SU-DHL-6 (cell line): ENCODE measurements around the gene PPP1R13B.
"Not testable (repeated sequence)": the region's sequence is repeated elsewhere in the genome, so short reads cannot be mapped to it uniquely, and the experiment has no call there.

Source experiments
- H2AFZ ChIP-seq: fragments of 200-600 bp; sonication (generic); 2 replicates; pipeline ENCODE4 v1.6.1; 2014; ENCODE audit warnings: low read depth, mild to moderate bottlenecking, moderate library complexity, mixed read lengths, antibody characterized with exemption, low read length; ENCODE audit not compliant: severe bottlenecking
- H3F3A ChIP-seq: fragments of 200-600 bp; shearing (Covaris generic); 2 replicates; pipeline ENCODE4 v1.6.0; 2016; ENCODE audit warnings: antibody characterized with exemption, mild to moderate bottlenecking; ENCODE audit not compliant: insufficient read depth
- H3K27ac ChIP-seq: fragments of 200-600 bp; sonication (generic); 2 replicates; pipeline ENCODE4 v1.5.1; 2016; ENCODE audit warnings: low read depth, mild to moderate bottlenecking, low read length, moderate library complexity, mixed read lengths
- H3K27me3 ChIP-seq: fragments of 200-600 bp; sonication (generic), shearing (Covaris generic); 2 replicates; pipeline ENCODE4 v1.6.0; 2014; ENCODE audit warnings: mild to moderate bottlenecking, low read length
- H3K36me3 ChIP-seq: fragments of 200-600 bp; sonication (generic); 2 replicates; pipeline ENCODE4 v1.6.1; 2014; ENCODE audit warnings: mild to moderate bottlenecking, low read length, mixed read lengths
- H3K4me2 ChIP-seq: fragments of 300-600, 200-600 bp; shearing (Covaris generic), sonication (generic); 2 replicates; pipeline ENCODE4 v1.6.0; 2014; ENCODE audit warnings: low read length, low read depth, mild to moderate bottlenecking; ENCODE audit not compliant: poor library complexity, severe bottlenecking
- H3K4me3 ChIP-seq: fragments of 200-600 bp; sonication (generic); 2 replicates; pipeline ENCODE4 v1.5.1; 2014; ENCODE audit warnings: antibody characterized with exemption, low read length, mild to moderate bottlenecking, mixed read lengths; ENCODE audit not compliant: insufficient read depth, poor library complexity, severe bottlenecking
- H3K79me2 ChIP-seq: fragments of 200-600 bp; sonication (generic); 2 replicates; pipeline ENCODE4 v1.6.1; 2014; ENCODE audit warnings: mild to moderate bottlenecking, low read length, moderate library complexity; ENCODE audit not compliant: insufficient read depth
- H3K9ac ChIP-seq: fragments of 200-600 bp; sonication (generic); 2 replicates; pipeline ENCODE4 v1.7.0; 2014; ENCODE audit warnings: mild to moderate bottlenecking, low read length
- H3K9me2 ChIP-seq: fragments of 200-600 bp; sonication (generic); replicated peaks from 2 replicates; pipeline ENCODE4 v1.6.1; 2014; ENCODE audit warnings: low read length; ENCODE audit not compliant: insufficient read depth
- H3K9me3 ChIP-seq: fragments of 200-600 bp; sonication (generic); 2 replicates; pipeline ENCODE4 v1.6.1; 2014; ENCODE audit warnings: low read length, mixed read lengths; ENCODE audit not compliant: insufficient read depth
- H4K20me1 ChIP-seq: fragments of 200-600 bp; sonication (generic); 2 replicates; pipeline ENCODE4 v1.6.1; 2014; ENCODE audit warnings: low read depth, mild to moderate bottlenecking, antibody characterized with exemption, low read length, moderate library complexity, mixed read lengths
- CTCF ChIP-seq: fragments of 200-600 bp; sonication (generic); IDR thresholded peaks from one replicate; pipeline ENCODE4 v1.5.1; 2017; ENCODE audit warnings: antibody characterized with exemption, mild to moderate bottlenecking, low read length, moderate library complexity; ENCODE audit not compliant: insufficient read depth, poor library complexity, severe bottlenecking
- EZH2phosphoT487 ChIP-seq: fragments of 200-600 bp; sonication (generic), shearing (Covaris generic); conservative IDR thresholded peaks from 2 replicates; pipeline ENCODE4 v1.6.1; 2018; ENCODE audit warnings: mild to moderate bottlenecking, antibody characterized with exemption, low read length, moderate library complexity, mixed read lengths

PPP1R13B gene

GRCh38 chr14:103845327-103845726 lies 2.0 kb downstream of the PPP1R13B start:
- H3K4me2 ChIP-seq, result no peak overlapping the region
- TF ChIP-seq CTCF (no peak), EZH2phosphoT487 (no peak)
- H3K79me2 ChIP-seq, result no peaks in the 10 kb centered on the region
- no peaks in the 10 kb centered on the region for H3K36me3 ChIP-seq
- H3K27ac ChIP-seq, result no peak overlapping the region
- no peaks in the 10 kb centered on the region for H3K9me2 ChIP-seq
- 0 out of 2 replicates have a peak, but pooled peaks cover 10% of the 10 kb centered on the region for H3F3A ChIP-seq
- no peak overlapping the region for H2AFZ ChIP-seq
- H3K9ac ChIP-seq, result no peak overlapping the region
- H3K27me3 ChIP-seq, result no peaks in the 10 kb centered on the region
- no peaks in the 10 kb centered on the region for H4K20me1 ChIP-seq
- H3K4me3 ChIP-seq, result no peak overlapping the region
- no peaks in the 10 kb centered on the region for H3K9me3 ChIP-seq

GRCh38 chr14:103841265-103841664 lies 6.1 kb downstream of the PPP1R13B start:
- H3K4me3 ChIP-seq, H3K9me3 ChIP-seq, H3K79me2 ChIP-seq, H3K9ac ChIP-seq, H3K4me2 ChIP-seq, H3K27ac ChIP-seq, H3K27me3 ChIP-seq, H3F3A ChIP-seq, H3K9me2 ChIP-seq, H2AFZ ChIP-seq, H3K36me3 ChIP-seq, H4K20me1 ChIP-seq: not testable (repeated sequence)

- TF ChIP-seq CTCF (no peak), EZH2phosphoT487 (no peak)
- H4K20me1 ChIP-seq, result peaks cover 10% of the 10 kb centered on the region; the same call in 1 of the 2 replicates
- no peak overlapping the region for H3K4me2 ChIP-seq
- H3K9me2 ChIP-seq, result no peaks in the 10 kb centered on the region
- H2AFZ ChIP-seq, result no peak overlapping the region
- H3K9me3 ChIP-seq, result no peaks in the 10 kb centered on the region
- no peaks in the 10 kb centered on the region for H3F3A ChIP-seq
- H3K27ac ChIP-seq, result no peak overlapping the region
- no peak overlapping the region for H3K9ac ChIP-seq
- no peaks in the 10 kb centered on the region for H3K27me3 ChIP-seq
- H3K36me3 ChIP-seq, result no peaks in the 10 kb centered on the region
- H3K79me2 ChIP-seq, result no peaks in the 10 kb centered on the region
- no peak overlapping the region for H3K4me3 ChIP-seq
Observed at GRCh38 chr14:103840014-103840413, 7.4 kb downstream of the PPP1R13B start.

GRCh38 chr14:103839579-103839978 lies 7.8 kb downstream of the PPP1R13B start:
- Histone ChIP-seq H3K27ac (no peak overlapping the region), H3K4me2 (no peak overlapping the region), H3K79me2 (no peaks in the 10 kb centered on the region), H3K4me3 (no peak overlapping the region), H3K9me3 (no peaks in the 10 kb centered on the region), H2AFZ (no peak overlapping the region), H3K36me3 (no peaks in the 10 kb centered on the region), H3K27me3 (no peaks in the 10 kb centered on the region), H3K9me2 (no peaks in the 10 kb centered on the region), H3K9ac (no peak overlapping the region), H4K20me1 (peaks cover 10% of the 10 kb centered on the region; the same call in 1 of the 2 replicates), H3F3A (no peaks in the 10 kb centered on the region)
- TF ChIP-seq CTCF (no peak), EZH2phosphoT487 (no peak)
